ENCODE results near the gene AFDN.

GRCh38 chr6:167947716-167948115, 121.0 kb downstream of the AFDN start:
- TF ChIP-seq CTCF (IDR thresholded peaks at IDR 0.05; ENCODE audit: low read depth, low read length) (no peak), MAX (IDR thresholded peaks at IDR 0.05; ENCODE audit: low read depth, low read length) (no peak), MYC (IDR thresholded peaks at IDR 0.05; ENCODE audit: low read depth, low read length) (no peak), POLR2A (IDR thresholded peaks at IDR 0.05; ENCODE audit: extremely low read depth, insufficient read length) (no peak)
